GM23248 (cell line): ENCODE results near the gene MCOLN1.

Source experiments
- EZH2 ChIP-seq: fragments of 200-600 bp; sonication (generic); IDR thresholded peaks from 2 replicates; pipeline ENCODE4 v1.6.1; 2018; ENCODE audit warnings: antibody characterized with exemption, mild to moderate bottlenecking; ENCODE audit not compliant: insufficient read depth, poor library complexity, severe bottlenecking
- EZH2phosphoT487 ChIP-seq: fragments of 200-600 bp; sonication (generic); IDR thresholded peaks from 2 replicates; pipeline ENCODE4 v1.6.1; 2018; ENCODE audit warnings: antibody characterized with exemption, moderate library complexity, mild to moderate bottlenecking, low read depth; ENCODE audit not compliant: insufficient read depth

- TF ChIP-seq EZH2 (no peak), EZH2phosphoT487 (no peak)
These were observed 41.5 kb upstream of the MCOLN1 start for GRCh38 chr19:7480970-7481255.
